Activated naive CD4-positive, alpha-beta T cell treated with anti-CD3 and anti-CD28 coated beads, Interleukin-2, amount 50 U/mL, for 16 hours (primary cell): ENCODE results near the gene RPL32.
A peak's percentile ranks its signal among the peaks of the same experiment; 100 is the strongest.
"Not testable (repeated sequence)": the region's sequence is repeated elsewhere in the genome, so short reads cannot be mapped to it uniquely, and the experiment has no call there.

Experiments used
- DNase-seq: peaks from one replicate; pipeline ENCODE4 v3.0.0-alpha.2; 2020

Gene RPL32

DNA sequence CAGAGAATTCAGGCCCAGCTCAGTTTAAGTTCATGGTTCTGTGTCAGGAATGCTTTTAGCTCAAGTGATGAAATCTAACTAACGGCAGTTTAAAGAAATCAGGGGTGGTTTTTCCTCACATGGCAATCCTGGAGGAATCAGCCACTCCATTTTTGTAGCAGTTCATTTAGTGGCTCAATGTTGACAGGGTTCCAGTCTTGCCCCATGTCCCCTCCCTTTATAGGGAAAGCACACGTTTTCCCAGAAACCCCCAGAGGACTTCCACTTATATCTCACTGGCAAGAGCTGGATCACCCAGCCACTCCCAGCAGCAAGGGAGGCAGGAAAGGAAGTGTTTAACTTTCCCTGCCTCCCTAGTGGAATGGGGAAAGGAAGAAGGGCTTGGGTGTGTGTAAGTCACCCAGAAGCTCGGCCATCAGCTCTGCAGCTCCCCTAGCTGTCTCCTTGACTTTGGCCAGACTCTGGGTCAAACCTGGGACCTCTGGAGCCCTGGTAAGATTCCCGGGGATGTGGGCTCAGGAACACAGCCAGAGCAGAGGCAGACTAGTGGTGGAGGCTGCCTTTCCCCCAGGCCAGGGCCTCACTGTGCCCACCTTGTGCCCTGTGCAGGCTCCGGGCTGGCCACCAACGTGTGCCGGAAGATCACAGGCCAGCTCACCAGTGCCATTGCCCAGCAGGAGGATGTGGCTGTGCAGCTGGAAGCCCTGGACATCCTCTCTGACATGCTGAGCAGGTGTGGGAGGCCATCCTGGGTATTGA lies 33.6 kb downstream of the RPL32 start:
- no peak for DNase-seq

DNA sequence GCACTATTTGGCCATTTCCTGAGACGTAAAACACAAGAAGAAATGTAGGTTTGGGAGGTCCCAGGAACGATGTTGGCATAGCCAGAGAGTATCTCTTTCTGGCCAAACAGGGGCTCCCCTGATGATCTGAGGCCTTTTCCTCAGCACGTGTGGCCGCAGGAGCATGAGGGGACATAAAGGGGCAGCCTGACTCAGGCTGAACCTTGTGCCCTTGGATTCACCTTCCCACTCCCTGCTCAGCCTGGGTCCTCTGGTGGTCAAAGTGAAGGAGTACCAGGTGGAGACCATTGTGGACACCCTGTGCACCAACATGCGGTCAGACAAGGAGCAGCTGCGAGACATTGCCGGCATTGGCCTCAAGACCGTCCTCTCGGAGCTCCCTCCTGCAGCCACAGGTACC lies 34.3 kb downstream of the RPL32 start:
- no peak for DNase-seq

DNA sequence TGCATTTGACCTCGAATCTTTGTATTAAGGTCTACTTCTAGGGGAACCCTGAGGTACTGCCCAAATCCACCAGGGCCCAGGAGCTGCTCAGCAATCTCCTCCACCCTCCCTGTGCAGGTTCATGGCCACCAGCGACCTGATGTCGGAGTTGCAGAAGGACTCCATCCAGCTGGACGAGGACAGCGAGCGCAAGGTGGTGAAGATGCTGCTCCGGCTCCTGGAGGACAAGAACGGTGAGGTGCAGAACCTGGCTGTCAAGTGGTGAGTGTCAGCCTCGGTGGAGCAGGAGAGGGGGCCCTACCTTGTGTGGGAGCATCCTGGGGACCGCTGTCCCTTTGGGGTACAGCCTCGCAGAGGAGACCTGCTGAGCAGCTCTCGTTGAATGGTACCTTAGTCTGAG lies 38.0 kb downstream of the RPL32 start:
- DNase-seq, result no peak

DNA sequence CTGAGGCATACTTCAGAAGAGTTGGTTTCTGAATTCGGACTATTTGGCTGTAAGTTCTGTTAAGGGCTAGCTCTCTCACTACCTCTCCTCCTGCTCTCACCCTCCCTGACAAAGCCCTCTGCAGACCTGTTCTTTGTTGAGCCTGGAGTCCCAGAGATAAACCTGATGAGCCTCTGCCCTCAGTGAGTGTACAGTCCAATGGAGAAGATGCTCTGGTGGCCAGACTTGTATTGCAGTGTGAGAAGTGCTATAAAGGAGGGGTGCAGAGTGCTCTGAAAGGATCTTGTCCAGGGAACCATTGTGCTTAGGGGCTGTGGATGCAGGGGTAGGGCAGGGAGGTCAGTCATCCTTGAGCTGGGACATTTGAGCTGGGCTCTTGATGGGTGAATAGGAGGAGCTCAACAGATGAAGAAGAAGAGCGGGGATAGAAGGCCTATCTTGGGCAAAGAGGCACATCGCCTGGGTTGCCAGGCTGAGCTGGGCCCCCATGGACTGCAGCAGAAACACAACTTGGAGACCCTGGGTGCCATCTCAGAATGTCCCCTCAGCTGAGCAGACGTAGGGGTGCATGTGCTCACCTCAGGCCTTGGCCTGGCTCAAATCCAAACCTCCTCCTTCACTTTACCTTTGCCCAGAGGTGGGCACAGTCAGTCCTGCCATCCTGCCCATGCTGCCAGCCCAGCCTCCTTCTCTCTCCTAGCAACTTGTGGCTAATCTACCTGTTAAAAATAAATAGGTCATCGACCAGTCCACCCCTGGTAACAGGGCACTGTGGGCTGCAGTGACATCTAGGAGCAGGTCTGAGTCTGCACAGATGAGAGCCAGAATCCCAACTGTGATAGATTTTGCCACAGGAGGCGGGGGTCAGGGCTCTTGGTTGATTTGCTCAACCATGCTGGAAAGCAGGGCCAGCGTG lies 41.6 kb downstream of the RPL32 start:
- DNase-seq, result no peak

DNA sequence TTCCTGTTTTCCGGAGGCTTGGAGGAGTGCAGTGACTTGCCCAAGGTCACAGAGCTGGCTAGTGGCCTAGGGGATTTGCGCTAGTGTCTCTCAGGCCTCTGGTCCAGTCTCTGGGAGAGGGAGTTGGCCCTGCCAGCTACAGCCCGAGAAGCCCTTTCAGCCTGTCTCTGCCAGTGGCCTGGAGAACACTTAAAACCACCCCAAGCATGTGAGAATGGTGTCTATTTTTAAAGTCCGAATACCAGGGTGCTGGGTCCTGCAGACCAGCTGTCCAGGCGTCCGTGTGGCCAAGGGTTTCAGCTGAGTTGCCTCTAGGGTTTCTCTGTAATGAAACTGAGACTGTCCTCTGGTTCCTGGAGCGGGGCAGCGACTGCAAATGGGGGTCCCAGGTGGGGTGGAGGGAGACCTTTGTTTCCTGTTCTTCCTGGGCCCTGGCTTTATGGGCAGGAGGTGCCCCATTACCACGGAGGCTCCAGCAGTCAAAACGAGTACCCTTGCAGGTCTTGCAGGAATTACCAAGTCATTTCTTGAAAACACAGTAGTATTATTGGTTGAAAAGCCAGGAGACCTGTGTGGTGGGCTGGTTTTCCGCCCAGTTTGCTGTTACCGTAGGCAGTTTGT lies 42.7 kb downstream of the RPL32 start:
- DNase-seq, result no peak

DNA sequence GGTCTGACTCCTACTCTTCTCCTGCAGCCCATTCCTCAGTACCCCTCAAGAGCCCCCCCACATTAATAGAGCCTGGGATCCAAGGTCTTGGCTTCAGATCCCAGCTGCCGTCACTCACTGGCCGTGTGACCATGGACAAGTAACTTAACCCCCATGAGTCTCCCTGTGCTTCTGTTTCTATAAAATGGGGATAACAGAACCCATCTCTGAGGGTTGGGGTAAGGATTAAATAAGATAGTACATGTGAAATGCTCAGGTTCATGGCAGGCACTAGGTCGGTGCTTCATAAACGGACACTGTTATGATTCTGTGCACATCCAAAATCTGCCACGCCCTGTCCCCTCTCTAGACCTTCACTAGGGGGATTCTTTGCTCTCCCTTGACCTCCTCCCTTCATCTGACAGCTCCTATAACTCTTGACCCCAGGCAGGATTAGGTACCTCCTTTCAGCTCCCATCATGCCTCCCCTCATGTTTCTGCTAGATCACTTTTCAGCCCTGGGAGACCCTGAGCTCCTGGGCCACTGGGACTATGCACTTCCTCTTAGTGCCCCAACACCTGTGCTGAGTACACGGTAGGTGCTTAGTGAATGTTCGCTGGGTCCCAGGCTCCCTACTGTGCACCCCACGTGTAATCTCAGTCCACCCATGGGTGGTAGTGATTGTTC lies 43.3 kb downstream of the RPL32 start:
- DNase-seq, result no peak

DNA sequence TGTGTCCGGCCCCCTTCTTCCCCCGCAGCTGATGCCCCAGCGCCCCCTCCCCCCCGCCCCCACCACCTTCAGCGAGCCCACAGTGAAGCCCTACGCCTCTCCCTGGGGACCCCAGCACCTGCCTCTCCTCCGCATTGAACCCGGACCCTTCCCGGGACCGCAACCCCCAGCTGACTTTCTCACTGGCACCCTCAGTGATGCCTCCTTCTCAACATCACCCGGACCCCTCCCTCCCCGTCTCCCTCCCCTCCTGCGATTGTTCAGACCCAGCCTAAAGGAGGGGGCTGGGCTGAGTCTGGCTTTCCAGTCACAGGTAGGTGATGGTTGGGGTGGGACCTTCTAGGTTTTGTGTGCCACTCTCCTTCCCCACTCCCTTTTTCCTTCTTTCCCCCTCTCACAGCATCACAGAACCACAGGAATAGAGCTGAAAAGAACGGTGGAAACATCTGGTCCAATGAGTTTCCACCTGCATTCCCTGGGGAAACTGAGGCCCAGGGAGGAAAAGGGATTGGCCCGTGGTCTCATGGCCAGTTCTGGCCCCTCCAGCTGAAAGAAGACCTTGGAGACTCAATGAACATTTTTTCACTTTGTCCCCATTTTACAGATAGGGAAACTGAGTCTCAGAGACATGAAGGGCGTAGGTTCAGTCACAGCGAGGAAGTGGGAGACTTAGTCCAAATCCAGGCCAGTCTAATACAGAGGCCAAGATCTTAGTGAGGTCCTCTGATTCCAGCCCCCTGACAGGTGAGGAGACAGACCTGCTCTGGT lies 44.1 kb downstream of the RPL32 start:
- DNase-seq, result no peak

DNA sequence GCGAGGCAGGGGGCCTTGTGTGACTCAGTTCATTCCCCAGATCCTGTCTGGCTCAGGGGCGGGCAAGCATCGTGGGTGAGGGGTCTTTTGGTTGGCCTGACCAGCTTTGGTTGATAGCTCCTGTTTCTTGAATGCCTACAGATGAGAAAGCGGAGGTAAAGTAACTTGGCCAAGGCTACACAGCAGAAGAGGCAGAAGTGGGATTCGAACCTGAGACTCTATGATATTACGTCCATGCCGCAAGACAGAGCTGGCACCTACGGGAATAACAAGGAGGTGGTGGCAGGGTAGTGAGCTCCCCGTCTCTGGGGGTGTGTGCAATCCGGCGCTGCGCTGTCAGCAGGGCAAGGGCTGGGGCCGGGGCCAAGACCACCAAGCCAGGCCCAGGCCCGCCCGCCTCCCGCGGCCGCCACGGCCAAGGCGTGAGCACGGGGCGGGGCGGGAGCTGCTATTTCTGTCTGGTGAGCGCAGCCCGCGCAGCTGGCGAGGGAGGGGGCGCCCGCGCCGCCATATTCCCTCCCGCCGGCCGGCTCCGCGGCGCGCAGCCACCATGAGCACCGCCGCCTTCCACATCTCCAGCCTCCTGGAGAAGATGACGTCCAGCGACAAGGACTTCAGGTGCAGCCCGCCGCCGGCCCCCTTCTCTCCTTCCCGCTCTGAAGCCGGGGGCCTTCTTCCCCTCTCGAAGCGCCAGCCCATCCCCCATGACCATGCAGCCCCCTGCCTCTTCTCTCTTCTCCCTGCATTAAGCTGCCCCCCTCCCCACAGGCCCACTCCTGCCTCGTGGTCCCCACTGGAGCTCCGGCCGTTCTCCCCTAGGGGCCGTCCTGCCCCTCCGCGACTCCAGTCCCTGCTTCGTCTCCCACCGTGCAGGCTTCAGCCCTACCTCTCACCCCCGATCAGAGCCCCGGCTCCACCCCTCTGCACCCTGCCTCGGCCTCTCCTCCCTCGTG lies 44.9 kb downstream of the RPL32 start, which contains the start of gene CAND2:
Gene CAND2, plus strand, starts transcription at position 510 of the 953 bp plus-strand sequence. Its CDS starts 41 bp downstream, at position 551.
- DNase-seq, result peak; percentile 58

DNA sequence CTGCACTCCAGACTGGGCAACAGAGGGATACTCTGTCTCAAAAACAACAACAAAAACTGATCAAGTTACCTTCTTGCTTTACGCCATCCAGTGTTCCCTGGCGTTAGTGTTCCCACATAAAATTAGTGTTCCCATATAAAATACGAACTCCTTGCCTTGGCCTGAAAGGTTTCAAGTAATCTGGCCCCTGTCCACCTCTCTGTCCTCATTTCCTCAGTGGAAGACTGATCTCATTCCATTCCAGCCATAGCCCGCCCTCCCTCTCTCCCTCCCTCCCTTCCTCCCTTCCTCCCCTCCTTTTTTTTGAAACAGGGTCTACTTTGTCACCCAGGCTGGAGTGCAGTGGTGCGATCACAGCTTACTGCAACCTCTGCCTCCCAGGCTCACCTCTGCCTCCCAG lies 47.7 kb downstream of the RPL32 start:
- DNase-seq, result no peak

DNA sequence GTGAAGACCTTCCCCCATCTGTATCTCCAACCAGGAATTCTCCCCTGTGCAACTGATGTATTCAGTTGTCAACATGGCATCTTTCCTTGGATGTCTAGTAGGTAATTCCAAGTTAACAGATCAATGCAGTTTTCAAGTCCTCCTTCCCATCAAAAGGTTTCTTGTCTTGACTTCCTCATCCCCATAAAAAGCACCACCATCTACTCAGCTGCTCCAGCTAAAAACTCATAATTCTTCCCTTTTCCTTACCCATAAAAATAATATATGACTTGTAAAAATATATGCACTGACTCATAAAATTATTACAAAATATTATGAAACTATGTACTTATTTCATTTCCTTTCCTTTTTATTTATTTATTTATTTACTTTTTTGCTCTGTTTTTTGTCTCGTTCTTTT lies 49.9 kb downstream of the RPL32 start:
- no peak for DNase-seq

DNA sequence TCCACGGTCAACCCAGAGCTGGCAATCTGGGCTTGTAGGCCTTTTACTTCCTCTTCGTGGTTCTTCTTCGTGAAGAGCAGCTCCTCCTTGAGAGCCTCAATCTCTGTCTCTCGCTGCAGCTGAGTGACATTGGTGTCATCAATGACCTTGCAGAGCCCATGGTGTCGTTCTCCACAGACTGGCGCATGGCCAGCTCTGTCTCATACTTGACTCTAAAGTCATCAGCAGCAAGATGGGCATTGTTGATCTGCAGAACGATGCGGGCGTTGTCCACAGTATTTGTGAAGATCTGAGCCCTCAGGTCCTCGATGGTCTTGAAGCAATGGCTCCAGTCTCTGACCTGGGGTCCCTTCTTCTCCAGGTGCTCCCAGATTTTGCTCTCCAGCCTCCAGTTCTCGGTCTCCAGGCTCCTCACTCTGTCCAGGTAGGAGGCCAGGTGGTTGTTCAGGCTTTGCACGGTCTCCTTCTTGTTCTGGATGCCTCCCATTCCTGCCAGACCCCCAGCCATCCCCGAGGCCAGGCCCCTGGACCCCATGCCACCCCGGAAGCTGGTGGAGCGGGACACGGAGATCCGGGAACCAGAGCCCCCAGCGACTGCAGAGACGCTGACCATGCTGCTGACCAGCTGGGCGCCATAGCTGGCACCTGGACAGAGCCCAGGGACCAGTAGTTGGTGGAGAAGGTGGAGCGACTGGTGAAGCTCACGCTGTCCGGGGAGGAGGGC lies 53.2 kb downstream of the RPL32 start:
- not testable (repeated sequence) for DNase-seq

DNA sequence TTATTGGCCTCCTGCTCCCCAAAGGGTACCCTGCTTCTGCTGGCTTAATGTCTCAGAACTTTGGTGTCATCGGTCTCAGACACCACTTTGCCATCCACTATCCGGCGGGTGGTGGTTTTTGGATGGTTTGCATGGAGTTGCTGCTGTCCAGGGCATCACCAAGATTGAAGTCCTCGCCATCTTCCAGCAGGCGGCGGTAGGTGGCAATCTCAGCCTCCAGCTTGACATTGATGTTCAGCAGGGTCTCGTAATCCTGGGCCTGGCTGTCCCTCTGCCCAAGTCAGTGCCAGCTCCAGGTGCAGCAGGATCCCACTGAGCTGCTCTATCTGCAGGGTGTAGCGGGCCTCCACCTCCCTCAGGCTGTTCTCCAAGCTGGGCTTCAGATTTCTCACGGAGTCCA lies 54.0 kb downstream of the RPL32 start:
- peak; percentile 65 for DNase-seq

DNA sequence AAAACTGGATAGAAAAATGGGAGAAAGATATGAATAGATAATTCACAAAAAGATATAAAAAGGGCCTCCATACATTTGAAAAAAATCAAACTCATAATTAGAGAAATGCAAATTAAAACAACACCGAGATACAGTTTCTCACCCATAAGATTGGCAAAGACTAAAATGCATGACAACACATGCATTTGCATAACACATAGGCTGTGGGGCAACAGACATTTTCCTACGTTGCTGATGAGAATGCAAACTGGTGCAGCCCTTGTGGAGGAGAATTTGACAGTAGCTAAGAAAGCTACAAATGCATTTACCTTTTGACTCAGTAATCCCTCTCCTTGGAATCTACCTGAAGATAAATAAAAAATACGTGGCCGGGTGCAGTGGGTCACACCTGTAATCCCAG lies 56.3 kb downstream of the RPL32 start:
- no peak for DNase-seq
